DND-41 (cell line): Measurements from ENCODE around the gene FIGNL2.
"Not testable (repeated sequence)": the region's sequence is repeated elsewhere in the genome, so short reads cannot be mapped to it uniquely, and the experiment has no call there.

Experiments used
- ATAC-seq: fragments of 200-7000 bp; cut with Tn5 transposase; 3 replicates; pipeline ENCODE4 v1.9.1; 2021; ENCODE audit warnings: low read depth; ENCODE audit not compliant: insufficient read depth
- DNase-seq: peaks from one replicate; pipeline ENCODE4 v3.0.0-alpha.2; 2020
- H2AFZ ChIP-seq: 2 replicates; pipeline ENCODE4 v1.6.0; 2012; ENCODE audit warnings: low read depth, low read length
- H3K27ac ChIP-seq: 2 replicates; pipeline ENCODE4 v1.5.1; 2012; ENCODE audit warnings: low read length, inconsistent platforms
- H3K27me3 ChIP-seq: fragments of 200-600 bp; sonication (generic); 2 replicates; pipeline ENCODE4 v1.6.0; 2012; ENCODE audit warnings: low read length, mild to moderate bottlenecking, inconsistent platforms; ENCODE audit not compliant: insufficient read depth, poor library complexity
- H3K36me3 ChIP-seq: 2 replicates; pipeline ENCODE4 v1.5.1; 2012; ENCODE audit warnings: low read length, inconsistent platforms; ENCODE audit not compliant: insufficient read depth
- H3K4me1 ChIP-seq: 2 replicates; pipeline ENCODE4 v1.5.1; 2012; ENCODE audit warnings: mild to moderate bottlenecking, low read length; ENCODE audit not compliant: insufficient read depth
- H3K4me2 ChIP-seq: 2 replicates; pipeline ENCODE4 v1.6.0; 2012; ENCODE audit warnings: mild to moderate bottlenecking, moderate library complexity, low read length, inconsistent platforms; ENCODE audit not compliant: insufficient read depth
- H3K4me3 ChIP-seq, 2 experiments: fragments of 200-600 bp in 1 of 2; shearing (Covaris generic) in 1 of 2; 2 replicates each; pipeline ENCODE4 v1.5.1; 2012 to 2016; ENCODE audit warnings: inconsistent platforms in 2 of 2, low read length in 2 of 2, mild to moderate bottlenecking in 2 of 2, low read depth in 1 of 2, moderate library complexity in 1 of 2
- H3K79me2 ChIP-seq: 2 replicates; pipeline ENCODE4 v1.6.0; 2012; ENCODE audit warnings: low read length, inconsistent platforms; ENCODE audit not compliant: insufficient read depth
- H3K9ac ChIP-seq: 2 replicates; pipeline ENCODE4 v1.6.0; 2012; ENCODE audit warnings: low read depth, mild to moderate bottlenecking, inconsistent platforms, low read length, moderate library complexity
- H3K9me3 ChIP-seq: 2 replicates; pipeline ENCODE4 v1.5.1; 2012; ENCODE audit warnings: low read length, moderate library complexity, mild to moderate bottlenecking, inconsistent platforms; ENCODE audit not compliant: insufficient read depth, severe bottlenecking
- H4K20me1 ChIP-seq: 2 replicates; pipeline ENCODE4 v1.6.0; 2012; ENCODE audit warnings: low read length; ENCODE audit not compliant: insufficient read depth
- CTCF ChIP-seq: IDR thresholded peaks from 2 replicates; pipeline ENCODE4 v1.5.1; 2012; ENCODE audit warnings: borderline replicate concordance, low read length, moderate library complexity, mild to moderate bottlenecking; ENCODE audit not compliant: poor library complexity, severe bottlenecking; ENCODE audit errors: extremely low read depth
- EZH2 ChIP-seq: IDR thresholded peaks from 3 replicates; pipeline ENCODE4 v1.6.1; 2012; ENCODE audit warnings: borderline replicate concordance, low read depth, mild to moderate bottlenecking, moderate library complexity, low read length, inconsistent platforms; ENCODE audit not compliant: severe bottlenecking

Gene FIGNL2

GRCh38 chr12:51832354-51833107 is 16.0 kb downstream of the FIGNL2 start:
- peaks cover 32% of the 10 kb centered on the region for H3K4me1 ChIP-seq
- H3K9ac ChIP-seq = no peak overlapping the region
- DNase-seq (peak; percentile 79), ATAC-seq (peak; percentile 87)
- H2AFZ ChIP-seq = no peak overlapping the region
- no peaks in the 10 kb centered on the region for H3K9me3 ChIP-seq
- H3K36me3 ChIP-seq = no peaks in the 10 kb centered on the region
- H3K27me3 ChIP-seq = peaks cover 3% of the 10 kb centered on the region
- TF ChIP-seq EZH2 (no peak), CTCF (no peak)
- peak overlapping the region in 1 of 2 experiments; percentile 42; a peak in 2 of 4 replicates for H3K4me3 ChIP-seq
- H4K20me1 ChIP-seq = no peaks in the 10 kb centered on the region
- H3K79me2 ChIP-seq = no peaks in the 10 kb centered on the region
- H3K27ac ChIP-seq = peak overlapping the region; percentile 48; the same call in 1 of the 2 replicates
- peak overlapping the region; percentile 70 for H3K4me2 ChIP-seq

- not testable (repeated sequence) for H2AFZ ChIP-seq, ATAC-seq, H3K36me3 ChIP-seq, H4K20me1 ChIP-seq, H3K4me2 ChIP-seq, H3K9ac ChIP-seq, DNase-seq, H3K27me3 ChIP-seq, H3K27ac ChIP-seq, H3K4me3 ChIP-seq, H3K9me3 ChIP-seq, H3K79me2 ChIP-seq
- H3K4me1 ChIP-seq = peaks cover 38% of the 10 kb centered on the region
These were observed 16.7 kb downstream of the FIGNL2 start for GRCh38 chr12:51831817-51832216.

- Histone ChIP-seq H3K79me2 (no peaks in the 10 kb centered on the region), H3K4me3 (no peak overlapping the region), H3K4me1 (peaks cover 41% of the 10 kb centered on the region), H3K27me3 (peaks cover 3% of the 10 kb centered on the region), H3K36me3 (no peaks in the 10 kb centered on the region), H3K4me2 (no peak overlapping the region), H3K9me3 (no peaks in the 10 kb centered on the region), H4K20me1 (no peaks in the 10 kb centered on the region), H3K27ac (no peak overlapping the region), H3K9ac (no peak overlapping the region), H2AFZ (no peak overlapping the region)
- TF ChIP-seq CTCF = no peak
- no peak for TF ChIP-seq EZH2
- no peak for ATAC-seq
- DNase-seq = no peak
These were observed 18.9 kb downstream of the FIGNL2 start for GRCh38 chr12:51829641-51830040.

- Histone ChIP-seq H3K4me2 (no peak overlapping the region), H3K9ac (no peak overlapping the region), H3K4me3 (no peak overlapping the region), H3K27me3 (peaks cover 3% of the 10 kb centered on the region), H2AFZ (no peak overlapping the region), H3K36me3 (no peaks in the 10 kb centered on the region), H3K79me2 (no peaks in the 10 kb centered on the region), H3K4me1 (peaks cover 40% of the 10 kb centered on the region), H4K20me1 (0 out of 2 replicates have a peak, but pooled peaks cover under 1% of the 10 kb centered on the region), H3K9me3 (no peaks in the 10 kb centered on the region), H3K27ac (no peak overlapping the region)
- TF ChIP-seq CTCF = no peak
- TF ChIP-seq EZH2 = no peak
- ATAC-seq (no peak), DNase-seq (no peak)
These were observed 19.5 kb downstream of the FIGNL2 start for GRCh38 chr12:51829011-51829481.
